GM18951 (cell line): Measurements from ENCODE around the gene VAV3.

ENCODE experiments used
- POLR2A ChIP-seq: IDR thresholded peaks from 4 replicates; pipeline ENCODE4 v1.6.1; 2011; ENCODE audit warnings: mild to moderate bottlenecking; ENCODE audit not compliant: insufficient read length, insufficient read depth; ENCODE audit errors: extremely low read depth
- in situ Hi-C: fragments of 300-500 bp; cut with MboI; formaldehyde crosslinking; loops from one replicate; pipeline ENCODE4 v1.12.0; 2022; ENCODE audit warnings: low sequenced_read_pairs, mixed read lengths, inconsistent platforms; ENCODE audit not compliant: unreplicated experiment

Gene VAV3

GRCh38 chr1:107682467-107682866 lies 282.5 kb downstream of the VAV3 start:
- no peak for TF ChIP-seq POLR2A
- in situ Hi-C loops = no loop called here

DNA sequence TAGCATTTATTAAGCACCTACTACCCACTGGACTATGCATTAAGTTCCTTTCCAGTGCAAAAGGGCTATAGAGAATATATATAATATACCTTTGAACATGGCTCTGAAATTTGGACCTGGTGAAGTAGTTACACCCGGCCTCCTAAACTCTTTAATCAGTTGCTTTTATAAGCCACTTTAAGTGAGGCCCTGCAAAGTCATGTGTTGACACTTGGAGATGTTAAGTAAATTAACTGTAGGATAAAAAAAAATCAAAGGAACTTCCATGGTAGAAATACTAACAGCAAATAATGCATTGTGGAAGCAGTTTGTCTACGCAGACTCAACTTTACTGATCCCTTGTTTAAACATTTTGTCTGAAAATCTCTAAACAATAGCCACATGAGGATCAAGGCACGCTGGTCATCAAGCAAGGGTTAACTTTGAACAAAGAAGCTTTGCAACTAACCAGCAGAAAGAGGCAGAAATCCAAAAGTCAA lies 283.9 kb downstream of the VAV3 start:
- TF ChIP-seq POLR2A = no peak
- in situ Hi-C loops = no loop called here

DNA sequence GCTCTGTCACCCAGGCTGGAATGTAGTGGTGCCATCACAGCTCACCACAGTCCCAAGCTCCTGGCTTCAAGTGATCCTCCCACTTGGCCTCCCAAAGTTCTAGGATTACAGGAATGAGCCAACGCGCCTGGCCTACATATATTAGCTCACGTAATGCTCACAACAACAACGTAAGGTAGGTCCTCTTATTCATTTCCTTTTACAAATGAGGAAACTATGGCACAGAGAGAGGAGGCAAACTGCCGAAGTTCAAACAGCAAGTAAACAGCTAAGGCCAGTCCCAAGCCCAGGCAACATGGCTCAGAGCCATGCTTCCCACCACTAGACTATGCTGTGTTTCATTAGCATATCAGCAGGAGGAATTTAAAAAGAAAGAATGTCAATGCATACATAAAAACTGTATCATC lies 284.4 kb downstream of the VAV3 start:
- in situ Hi-C loops = no loop called here

DNA sequence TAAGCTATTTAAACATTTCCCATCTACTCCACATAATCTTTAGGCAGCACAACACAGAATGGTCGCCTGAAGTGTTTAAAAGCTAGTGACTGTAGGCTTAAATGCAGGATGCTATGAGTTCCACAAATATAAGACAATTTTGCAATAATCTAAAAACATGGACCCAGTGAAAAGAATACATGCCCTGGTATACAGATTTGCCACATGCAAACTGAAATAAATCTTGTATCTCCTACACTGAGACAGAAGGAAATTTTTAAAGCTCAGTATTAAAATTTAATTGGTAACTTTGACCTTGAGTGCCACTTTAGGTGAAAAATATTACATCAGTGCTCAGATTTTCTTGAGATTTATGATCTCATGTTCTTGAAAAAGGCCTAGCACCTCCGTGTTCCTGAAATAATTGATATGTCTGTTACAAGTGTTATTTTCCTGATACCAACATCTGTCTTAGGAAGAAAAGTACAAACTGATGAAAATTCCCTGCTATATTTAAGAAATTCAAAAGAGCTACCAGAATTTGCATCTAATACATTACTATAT lies 285.5 kb downstream of the VAV3 start:
- in situ Hi-C loops = no loop called here
- no peak for TF ChIP-seq POLR2A

More for the DNA sequence above, 284.4 kb downstream of the VAV3 start:
- no peak for TF ChIP-seq POLR2A

- in situ Hi-C loops = no loop called here
- TF ChIP-seq POLR2A = no peak
Observed at GRCh38 chr1:107678993-107679392, 286.0 kb downstream of the VAV3 start.

- in situ Hi-C loops = no loop called here
- TF ChIP-seq POLR2A = no peak
Observed at GRCh38 chr1:107677697-107678096, 287.3 kb downstream of the VAV3 start.

GRCh38 chr1:107674486-107674885 lies 290.5 kb downstream of the VAV3 start:
- no peak for TF ChIP-seq POLR2A
- in situ Hi-C loops = no loop called here

DNA sequence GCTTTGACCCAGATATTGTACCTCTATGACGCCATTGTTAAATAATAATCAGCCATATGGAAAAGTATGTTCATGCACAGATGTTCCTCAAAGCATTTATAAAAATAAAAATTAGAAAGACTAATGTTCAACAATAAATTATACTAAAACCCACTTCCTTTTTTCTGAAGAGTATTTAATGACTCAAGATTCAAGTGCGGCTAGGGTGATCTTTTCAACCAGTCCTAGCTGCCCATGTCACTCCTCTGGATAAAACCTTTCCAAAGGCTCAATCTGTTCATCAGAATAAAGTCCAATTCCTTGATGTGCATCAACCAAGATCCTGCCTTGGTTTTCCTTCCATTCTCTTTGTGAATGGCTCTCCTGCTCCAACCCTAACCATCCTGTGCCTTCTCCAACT lies 292.0 kb downstream of the VAV3 start:
- in situ Hi-C loops = no loop called here
- TF ChIP-seq POLR2A = no peak

DNA sequence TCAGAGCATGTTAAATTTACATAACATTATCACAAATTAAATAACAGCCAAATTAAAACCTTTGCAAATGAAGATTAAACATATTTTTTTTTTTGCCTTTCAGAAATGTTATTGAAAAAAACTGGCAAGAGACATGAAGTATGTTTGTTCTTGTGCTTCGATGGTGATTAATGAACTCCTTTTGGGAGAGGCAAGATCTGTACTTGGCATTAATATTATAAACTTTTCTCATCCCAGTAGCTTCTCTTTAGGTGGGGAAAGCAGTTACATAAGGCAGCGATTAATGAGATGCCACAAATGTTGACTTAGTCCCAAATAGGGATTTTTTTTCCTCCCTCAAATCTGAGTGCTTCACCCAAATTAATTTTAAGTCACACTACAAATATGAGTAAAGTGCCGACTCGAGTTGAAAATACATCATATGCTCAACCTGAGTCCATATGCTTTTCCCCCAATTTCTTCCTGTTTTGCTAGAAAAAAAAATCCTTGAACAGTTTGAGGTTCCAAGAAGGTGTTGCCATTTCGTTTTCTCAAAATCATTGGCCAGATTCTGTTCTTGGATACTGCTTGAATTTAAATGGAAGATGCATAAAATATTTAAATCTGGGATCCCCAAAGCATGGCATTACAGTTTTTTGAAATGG lies 294.5 kb downstream of the VAV3 start:
- in situ Hi-C loops = no loop called here
- no peak for TF ChIP-seq POLR2A

DNA sequence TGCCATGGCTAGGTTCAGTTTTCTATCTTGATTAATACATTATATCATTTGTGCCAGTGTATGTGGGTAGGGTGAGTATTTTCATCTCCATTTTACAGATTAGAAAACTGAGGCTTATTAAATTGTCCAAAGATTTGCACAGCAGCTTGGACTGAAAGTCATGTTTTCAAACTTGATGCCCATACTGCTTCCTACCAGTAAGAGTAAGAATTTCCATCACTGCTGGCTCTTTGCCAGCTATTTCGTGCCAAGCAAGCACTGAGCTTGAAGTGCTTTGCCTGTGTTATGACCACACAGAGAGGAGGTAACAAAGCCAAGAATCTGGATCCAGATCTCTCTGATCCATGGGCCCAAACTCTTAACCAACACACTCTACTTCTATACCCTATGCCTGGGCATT lies 295.0 kb downstream of the VAV3 start:
- in situ Hi-C loops = no loop called here

GRCh38 chr1:107668762-107669161 lies 296.2 kb downstream of the VAV3 start:
- in situ Hi-C loops = no loop called here
- no peak for TF ChIP-seq POLR2A

More for the DNA sequence above, 295.0 kb downstream of the VAV3 start:
- TF ChIP-seq POLR2A = no peak

- TF ChIP-seq POLR2A = no peak
- in situ Hi-C loops = no loop called here
Observed at GRCh38 chr1:107666493-107666892, 298.5 kb downstream of the VAV3 start.

GRCh38 chr1:107664982-107665925 lies 299.7 kb downstream of the VAV3 start:
- no peak for TF ChIP-seq POLR2A
- in situ Hi-C loops = no loop called here
